HG02884 (cell line): ENCODE measurements around the gene PPP2R2C.

Experiments used
- ATAC-seq: cut with Tn5 transposase; IDR thresholded peaks from one replicate; pipeline ENCODE4 v1.9.1; 2021; ENCODE audit warnings: mild to moderate bottlenecking, moderate library complexity; ENCODE audit not compliant: unreplicated experiment

The PPP2R2C gene

DNA sequence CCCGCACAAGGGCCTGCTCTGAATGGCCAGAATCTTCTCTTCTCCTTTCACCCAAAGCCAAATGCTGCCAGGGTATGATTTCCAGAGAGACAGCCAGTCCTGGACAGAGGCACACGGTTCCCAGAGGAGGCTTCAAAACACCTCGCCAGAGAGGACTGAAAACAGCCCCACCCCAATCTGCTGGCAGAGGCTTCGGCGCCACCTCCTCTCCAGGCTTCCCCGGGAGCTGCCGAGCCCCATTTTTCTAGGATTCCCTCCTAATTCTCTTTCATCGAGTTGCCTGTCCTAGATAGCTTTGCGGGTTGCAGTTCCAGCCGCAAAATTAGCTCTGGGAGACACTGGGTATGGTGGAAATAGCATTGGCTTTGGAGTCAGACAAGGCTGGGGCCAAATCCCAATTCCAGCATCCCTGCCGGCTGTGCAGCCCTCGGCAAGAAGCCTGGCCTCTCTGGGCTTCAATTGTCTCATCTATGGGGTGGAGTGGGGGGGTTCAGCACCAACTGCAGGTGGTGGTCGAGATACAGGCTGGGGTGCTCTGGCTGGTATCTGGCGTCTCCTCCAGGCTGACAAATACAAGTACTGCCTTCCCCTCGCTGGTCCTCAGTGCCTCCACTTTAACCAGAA is 22.6 kb downstream of the PPP2R2C start:
- no peak for ATAC-seq

DNA sequence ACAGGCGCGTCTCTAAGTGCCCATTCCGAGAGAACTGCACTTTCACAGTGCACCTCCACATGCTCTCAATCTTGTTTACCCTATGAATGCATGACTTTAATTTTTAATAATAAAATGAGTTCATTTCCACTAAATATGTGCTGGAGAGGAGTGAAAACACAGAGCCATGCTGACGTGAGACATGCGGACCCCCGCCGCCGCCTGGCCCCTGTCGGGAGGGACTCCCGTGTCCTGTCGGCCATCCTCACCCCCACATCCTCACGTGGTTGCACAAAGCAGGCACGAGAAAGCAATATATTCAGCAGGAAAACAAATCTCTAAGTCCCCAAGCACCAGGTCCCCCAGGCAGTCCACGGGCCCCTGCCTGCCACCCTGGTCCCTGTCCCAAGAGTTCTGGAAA is 23.1 kb downstream of the PPP2R2C start:
- ATAC-seq, result no peak

DNA sequence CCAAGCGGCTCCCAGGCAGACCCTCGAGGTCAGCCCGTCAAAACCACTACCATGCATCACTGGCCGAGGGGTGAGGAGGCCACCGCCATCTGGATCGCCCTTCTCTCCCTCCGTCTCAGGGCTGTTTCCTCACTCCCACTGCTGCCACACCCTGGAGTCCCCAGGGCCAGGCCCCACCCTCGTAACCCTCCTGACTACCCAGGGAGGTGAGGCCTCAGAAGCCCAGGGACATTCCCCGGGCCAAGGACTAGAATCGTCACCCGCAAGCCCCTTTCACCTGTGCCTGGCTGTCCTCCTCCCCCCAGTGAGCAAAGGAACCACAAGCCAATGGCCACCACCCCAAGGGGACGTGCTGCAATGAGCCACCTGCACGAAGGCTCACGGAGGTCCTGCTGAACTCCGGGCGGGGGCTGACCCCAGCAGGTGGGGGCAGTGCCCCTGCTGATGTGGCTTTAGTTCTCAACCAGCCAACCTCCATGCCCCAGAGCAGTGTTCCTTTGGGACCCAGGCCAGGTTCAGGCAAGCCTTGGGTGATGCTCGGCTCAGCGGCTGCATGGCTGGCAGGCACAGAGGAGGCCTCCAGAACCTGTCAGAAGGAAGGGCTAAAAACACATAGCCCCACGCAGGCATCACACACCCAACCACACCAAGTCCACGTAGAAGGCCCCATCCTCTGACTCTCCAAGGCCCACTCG is 23.8 kb downstream of the PPP2R2C start:
- ATAC-seq, result no peak

DNA sequence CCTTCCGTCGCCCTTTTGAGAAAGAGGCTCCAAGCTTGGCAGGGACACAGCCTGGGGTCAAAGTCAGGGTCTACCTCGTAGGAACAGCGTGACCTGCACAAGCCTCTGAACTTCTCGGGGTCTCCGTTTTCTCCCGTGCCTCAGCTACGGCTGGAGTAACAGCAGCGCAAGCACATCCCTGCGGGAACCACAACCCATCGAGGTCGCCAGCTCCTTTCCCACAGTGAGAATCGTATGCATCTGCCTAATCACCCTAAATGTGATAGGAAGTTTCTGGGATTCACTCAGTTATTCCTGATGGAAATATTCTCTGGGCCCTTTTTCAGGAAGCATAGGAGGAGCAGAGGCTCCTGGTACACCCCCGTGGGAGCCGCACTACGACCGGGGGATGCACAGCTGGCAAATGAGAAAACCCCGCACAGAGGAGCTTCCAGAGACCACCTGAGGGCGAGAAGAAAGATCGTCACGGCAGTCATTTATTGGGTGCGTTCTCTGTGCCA is 24.7 kb downstream of the PPP2R2C start:
- ATAC-seq, result no peak

DNA sequence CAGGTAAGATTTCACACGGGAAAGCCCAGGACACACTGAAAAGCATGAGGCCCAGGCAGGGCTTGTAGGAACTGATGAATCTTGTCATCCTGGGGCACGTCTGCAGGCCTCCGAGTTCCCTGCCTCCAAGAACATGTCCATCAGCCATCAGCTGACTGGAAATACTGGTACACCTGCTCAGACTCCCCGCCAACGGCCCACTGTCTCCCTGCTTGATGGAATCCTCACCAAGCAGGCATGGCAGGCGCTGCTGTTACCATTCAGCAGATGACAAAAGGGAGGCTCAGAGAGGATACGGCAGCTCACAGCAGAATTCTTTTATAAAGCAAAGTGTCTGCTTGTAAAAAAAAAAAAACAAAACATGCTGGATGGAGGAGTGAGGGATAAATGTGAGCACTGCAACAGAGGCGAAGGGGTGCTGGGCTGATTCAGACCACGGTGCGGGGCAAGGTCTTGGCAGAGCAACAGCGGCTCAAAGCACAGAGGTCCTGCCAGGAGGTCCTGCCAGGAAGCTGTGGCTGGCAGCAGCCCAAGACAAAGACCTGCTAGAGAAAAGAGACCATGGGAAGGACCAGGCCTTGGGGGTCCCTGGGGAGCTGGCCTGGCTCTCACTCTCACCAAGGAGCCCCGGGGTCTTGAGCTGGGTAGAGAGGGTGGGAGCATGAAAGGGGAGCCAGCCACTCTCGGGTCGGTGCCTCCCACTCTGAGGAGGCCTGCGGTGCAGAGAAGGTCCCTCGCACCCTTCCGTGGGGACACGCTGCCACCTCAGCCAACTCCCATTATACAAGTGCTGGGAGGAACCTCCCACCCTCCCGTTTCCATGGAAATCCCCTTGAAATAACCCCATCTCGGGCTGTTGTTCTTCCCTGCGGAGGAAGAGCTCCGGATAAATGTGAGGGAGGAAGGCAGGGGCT is 25.6 kb downstream of the PPP2R2C start:
- ATAC-seq, result no peak

DNA sequence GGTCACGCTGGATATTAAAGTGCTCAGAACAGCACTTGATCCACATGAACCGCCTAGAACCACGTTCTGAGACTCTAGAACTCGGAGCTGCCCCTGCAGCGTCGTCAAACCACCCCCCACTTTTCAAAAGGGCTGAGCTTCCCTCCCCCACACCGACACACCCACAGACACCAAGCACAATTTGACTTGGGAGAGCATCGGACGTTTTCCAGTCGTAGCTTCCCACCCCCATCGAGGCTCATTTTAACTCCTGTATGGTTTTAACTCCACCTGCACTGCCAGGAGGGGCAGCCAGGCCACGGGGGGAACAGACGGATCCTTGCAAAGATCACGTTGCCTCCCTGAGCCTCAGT is 26.3 kb downstream of the PPP2R2C start:
- ATAC-seq, result no peak

DNA sequence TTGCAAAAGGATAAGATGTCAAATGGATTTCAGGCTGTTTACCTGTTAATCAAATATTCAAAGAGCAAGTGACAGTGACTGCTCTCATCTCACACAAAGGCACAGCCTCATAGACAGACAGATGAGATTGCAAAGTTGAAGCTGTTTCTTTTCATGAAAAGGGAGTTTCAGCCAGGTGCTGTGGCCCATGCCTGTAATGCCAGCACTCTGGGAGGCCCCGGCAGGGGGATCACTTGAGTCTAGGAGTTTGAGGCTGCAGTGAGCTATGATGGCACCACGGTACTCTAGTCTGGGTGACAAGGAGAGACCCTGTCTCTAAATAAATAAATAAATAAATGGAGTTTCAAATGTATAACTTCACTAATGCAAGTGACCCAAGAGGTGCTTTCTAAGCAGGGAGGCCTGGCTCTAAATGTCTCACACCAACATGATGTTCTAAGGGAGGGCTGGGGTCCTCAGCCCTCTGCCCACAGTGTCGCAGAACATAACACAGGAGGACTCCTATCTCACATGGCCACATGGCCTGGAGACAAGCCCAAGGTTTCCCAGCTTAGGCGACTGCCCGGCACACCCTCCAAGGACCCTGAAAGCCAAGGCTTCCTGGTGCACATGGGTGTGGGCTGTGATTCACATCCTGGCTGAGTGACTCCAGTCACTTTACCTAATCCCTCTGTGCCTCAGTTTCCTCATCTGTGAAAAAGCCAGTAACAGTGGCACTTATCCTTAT is 26.8 kb downstream of the PPP2R2C start:
- ATAC-seq, result no peak

DNA sequence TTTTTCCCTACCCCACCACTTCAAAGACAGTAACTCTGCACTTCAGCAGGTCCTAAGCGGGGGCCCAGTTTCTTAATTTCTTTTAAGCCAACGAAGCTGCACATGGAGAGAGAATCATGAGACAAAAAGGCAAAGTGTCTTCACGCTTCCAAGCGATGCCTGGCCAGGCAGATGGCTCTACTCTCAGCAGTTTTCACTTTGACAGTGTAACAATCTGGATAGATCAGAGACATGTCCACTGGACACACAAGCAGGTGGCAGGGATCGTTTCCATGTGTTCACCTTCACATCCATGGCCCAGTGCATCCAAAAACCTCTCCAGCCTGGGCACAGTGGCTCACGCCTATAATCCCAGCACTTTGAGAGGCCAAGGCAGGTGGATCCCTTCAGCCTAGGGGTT is 27.8 kb downstream of the PPP2R2C start:
- ATAC-seq, result no peak

DNA sequence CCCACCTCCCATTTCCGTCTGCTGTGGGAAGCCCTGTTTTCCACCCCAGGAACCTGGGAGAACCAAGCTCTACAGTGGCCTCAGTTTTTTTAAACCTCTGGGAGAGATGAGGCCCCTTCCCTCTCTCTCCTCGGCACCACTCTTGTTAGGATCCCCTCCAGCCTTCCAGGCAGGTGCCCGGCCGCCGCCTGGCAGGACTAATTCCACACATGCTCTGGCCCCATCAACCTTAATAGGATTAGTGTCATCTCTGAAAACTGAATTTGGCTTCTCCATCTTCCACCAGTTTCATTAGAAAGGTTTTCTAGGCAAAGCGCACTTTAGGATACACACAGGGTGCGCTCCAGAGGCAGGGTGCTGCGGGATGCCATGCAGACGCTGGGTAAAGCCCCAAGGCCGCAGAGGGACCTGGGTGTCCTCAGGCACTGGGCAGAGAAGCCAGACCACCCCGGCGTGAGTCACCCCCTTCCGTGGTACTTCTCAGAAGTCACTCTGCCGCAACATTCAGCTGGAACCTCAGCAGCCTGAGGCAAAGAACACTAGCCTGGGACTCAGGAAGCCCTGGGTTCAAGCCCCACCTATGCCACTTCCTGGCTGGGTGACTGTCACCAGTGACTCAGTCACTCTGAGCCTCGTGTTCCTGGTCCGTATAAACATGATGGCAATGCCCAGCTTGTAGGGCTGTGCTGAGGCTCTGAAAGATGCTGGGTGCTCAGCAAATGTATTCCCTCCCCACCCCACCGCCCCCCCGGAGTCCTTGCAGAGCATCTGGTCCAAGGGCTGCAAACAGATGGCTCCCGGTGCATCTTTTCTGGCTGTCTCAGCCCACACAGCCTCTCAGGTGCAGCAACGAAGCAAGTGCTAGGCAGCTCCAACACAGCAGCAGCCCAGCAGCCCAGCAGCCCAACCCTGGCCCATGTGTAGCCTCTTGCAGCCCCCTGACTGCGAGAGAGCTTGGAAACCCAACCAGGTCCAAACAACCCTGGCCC is 29.1 kb downstream of the PPP2R2C start:
- ATAC-seq, result no peak

DNA sequence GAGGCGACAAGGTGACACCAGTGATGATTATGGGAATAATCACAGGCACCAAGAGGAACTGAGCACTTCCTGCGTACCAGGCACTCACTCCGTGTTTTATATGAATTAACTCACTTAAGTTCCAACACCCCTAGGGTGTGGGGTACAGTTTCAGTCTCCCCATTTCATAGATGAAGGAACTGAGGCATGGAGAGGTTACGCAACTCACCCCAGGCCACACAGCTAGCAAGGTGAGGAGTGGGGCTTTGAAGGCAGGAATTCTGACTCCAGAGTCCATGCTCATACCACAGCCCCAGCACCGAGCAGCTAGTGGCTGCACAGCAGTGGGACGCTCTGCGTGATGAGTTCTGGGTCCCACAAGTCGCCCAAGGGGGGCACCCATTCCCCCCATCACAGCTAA is 29.9 kb downstream of the PPP2R2C start:
- no peak for ATAC-seq

DNA sequence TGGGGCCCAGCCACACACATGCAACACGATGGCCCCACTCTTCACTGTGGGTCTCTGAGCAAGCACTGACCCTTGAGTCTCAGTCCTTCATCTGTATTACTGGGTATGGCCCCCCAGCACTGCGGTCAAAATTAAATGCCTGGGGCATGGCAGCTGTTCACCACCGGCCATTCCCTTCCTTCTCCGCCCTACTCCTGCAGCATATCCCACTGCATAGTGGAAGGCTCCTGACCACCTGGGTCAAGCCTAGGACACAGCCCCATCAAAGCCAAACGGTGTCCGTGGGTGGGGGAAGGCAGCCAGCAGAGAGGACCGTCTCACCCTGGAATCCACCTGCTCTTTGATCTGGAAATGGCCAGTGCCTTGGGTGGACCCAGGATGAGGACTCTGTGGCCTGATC is 30.7 kb downstream of the PPP2R2C start:
- no peak for ATAC-seq

DNA sequence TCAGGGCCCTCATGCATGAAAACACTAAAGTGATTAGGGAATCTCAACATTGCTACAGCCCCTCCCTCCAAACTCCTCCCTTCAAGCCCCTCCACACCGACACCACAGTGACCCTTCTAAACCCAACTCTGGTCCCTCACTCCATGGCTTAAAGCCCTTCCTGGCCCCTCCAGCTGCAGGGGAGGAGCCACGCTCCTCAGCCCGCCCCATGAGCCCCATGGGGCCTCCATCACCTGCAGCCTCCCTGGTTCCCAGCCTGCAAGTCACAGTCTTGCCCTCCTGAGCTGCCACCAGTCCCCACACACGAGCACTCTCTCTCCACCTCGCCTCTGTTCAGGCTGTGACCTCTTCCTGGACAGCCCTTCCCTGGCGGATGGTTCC is 31.2 kb downstream of the PPP2R2C start:
- ATAC-seq, result no peak

DNA sequence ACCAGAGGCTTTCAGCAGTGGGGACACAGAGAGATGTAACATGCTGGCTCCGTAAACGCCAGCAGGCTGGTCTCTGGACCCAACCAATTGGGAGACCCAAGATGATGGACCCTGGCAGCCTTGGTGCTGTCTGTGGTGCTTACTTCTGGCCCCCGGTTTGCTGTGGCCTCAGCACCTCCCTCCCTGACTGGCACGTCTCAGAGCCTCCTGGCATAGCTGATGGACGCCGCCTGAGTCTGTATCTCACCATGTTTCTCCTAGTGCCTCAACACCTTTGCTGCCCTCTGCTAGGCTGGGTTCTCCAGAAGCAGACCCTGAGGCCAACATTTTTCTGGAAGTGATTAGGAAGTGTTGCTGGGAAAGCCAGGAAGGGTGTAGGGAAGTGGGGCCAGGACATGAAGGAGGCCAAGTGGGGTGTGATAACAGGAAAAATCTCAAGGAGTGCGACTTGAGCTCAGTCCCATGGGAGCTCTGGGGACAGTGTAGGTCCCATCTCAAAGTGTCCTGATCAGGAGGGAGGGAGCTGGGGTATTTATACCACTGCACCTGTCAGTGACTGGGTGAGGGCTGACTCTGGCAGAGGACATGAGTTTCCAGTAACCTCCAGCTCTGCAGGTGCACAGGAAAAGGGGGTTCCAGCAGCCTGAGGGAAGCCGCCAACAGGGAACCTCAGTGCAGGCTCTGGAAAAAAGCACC is 31.8 kb downstream of the PPP2R2C start:
- ATAC-seq, result no peak

DNA sequence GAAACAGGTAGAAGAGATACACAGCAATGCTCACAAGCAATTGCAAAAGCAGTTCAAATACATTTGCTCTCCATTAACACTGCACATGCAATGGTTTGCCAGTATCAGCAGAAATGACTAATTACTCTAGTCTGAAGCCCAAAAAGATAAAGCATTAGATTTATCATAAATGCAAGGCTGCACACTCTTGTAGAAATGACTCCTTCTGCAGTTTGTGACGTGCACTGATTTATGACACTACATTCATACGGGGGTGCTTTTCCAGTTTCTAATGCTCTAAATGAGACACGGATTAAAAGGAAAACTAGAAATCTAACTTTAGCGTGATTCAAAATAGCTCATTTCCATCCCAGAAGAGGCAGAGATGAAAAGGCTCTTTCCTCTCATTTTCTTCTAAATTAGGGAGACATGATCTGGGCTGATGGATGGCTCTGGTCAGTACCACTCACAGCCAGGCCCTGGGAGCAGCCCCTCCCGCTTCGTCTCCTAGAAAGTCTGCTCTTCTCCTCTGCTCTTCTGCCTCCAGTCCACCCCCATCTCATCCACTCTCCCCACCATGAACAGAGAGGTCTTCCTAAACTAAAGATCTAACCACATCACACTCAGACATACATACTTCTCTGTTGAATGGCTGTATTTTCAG is 33.2 kb downstream of the PPP2R2C start:
- no peak for ATAC-seq

DNA sequence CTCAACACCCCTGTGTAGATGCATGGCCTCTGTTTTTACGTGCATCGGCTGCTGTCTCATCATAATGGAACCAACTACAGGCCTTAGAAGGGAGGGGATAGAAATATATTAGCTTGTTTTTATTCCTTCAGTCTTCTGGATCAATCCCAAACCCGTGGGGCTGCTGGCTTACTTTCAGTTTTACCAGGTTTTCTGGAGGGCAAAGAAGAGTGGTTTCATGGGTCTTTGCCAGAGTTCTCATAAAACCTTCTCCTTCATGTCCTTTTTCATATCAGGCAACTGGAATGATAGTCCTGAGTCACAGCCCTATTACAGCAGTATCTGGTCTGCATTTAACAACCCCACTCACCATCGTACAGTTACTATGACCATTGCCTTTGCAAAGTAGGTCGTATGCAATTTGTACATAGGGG is 34.6 kb downstream of the PPP2R2C start:
- no peak for ATAC-seq

DNA sequence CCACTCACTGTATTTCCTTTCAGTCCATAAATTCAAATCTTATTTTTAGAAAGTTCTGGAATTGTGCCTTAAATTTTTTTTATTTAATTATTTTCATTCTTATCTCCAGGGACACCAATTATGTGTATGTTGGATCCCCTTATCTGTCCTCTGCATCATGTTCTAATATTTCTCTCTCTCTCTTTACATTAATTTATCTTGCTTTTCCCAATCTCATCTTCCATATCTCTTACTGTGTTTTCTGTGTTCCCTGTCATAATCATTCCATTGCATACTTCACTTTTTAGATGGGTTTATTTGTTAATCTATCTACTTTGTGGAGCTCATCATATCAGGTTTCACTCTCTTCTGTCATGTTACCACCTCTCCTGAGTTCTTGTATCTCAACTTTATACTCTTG is 37.4 kb downstream of the PPP2R2C start:
- ATAC-seq, result no peak

DNA sequence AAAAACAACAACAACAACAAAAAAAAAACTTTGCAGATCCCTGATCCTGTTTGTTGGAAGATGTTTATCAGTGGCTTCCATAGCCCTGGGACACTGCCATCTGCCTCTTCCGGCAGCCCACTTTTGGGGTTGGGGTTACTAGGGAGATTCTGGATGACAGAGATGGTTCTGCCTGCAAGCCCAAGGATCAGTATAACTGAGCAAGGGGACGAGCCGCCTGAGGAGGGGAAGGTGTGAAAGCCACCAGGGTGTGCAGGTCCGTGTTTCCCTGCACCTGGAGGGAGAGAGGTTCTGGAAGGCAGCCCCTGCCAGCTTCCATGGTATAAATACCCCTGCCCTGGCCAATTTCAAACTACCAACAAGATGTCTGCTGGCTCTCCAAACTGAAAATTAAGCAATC is 41.5 kb downstream of the PPP2R2C start:
- ATAC-seq, result no peak

DNA sequence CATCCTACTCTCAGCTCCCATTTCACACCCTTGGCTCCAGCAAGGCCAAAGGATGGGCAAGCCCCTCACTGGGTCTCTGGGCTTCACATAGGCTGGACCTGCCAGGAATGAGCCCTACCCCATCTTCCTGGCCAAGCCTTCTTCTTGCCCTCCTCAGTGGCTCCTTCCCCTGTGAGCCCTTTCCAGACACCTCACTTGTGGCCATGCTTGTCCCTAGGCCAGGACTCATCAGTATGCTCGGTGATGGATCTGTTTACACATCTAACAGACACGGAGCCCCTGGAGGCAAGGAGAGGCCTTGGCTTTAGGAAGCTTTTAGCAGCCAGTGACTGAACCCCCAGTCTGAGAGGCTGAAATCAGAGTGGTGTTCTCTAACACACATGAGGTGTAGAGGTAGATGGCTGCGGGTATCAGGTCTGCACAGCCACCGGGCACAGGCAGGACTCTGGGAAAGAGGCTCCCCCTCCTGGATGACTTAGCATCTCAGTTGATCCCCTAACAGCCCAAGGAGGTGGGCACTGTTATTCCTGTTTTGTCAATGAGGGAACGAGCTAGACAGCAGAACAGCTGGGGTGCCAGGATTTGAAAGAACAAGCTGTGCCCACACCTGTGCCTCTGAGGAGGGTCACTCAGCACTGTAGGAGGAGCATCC is 44.8 kb downstream of the PPP2R2C start:
- ATAC-seq, result no peak
